ENCODE data around the gene CABLES2. TPM values are rescaled to one million over a fixed set of nuclear protein-coding genes. Genes with fewer than 3 reads are reported as not detected.

CABLES2 gene
- total and polyA plus RNA-seq, 9 donors, result 2.7 to 7.0 (median 4.7) TPM

GRCh38 chr20:62368976-62369814, 37.9 kb downstream of the CABLES2 start:
- no peak for DNase-seq
- Histone ChIP-seq H3K4me3 (peak overlapping the region; percentile 10), H3K36me3 (no peaks in the 10 kb centered on the region), H3K27me3 (peaks cover 5% of the 10 kb centered on the region), H3K9me3 (no peaks in the 10 kb centered on the region), H3K27ac (no peak overlapping the region), H3K4me1 (ENCODE audit: insufficient read depth) (peaks cover 13% of the 10 kb centered on the region)
- WGBS, 3 donors, result 12 to 16% (median 14%) methylated on average over 27 to 28 of the region's 28 CpGs
- intact Hi-C loops (cut with DNase I), result loop anchor here in 1 of 4 donors (10.0 kb wide), 1 partner anchor 64 kb away; the partner anchor contains the start of gene ADRM1
- TF ChIP-seq EP300 (IDR thresholded peaks at IDR 0.05) (no peak), POLR2A (IDR thresholded peaks at IDR 0.05) (no peak)
- TF ChIP-seq, protein P1, sequence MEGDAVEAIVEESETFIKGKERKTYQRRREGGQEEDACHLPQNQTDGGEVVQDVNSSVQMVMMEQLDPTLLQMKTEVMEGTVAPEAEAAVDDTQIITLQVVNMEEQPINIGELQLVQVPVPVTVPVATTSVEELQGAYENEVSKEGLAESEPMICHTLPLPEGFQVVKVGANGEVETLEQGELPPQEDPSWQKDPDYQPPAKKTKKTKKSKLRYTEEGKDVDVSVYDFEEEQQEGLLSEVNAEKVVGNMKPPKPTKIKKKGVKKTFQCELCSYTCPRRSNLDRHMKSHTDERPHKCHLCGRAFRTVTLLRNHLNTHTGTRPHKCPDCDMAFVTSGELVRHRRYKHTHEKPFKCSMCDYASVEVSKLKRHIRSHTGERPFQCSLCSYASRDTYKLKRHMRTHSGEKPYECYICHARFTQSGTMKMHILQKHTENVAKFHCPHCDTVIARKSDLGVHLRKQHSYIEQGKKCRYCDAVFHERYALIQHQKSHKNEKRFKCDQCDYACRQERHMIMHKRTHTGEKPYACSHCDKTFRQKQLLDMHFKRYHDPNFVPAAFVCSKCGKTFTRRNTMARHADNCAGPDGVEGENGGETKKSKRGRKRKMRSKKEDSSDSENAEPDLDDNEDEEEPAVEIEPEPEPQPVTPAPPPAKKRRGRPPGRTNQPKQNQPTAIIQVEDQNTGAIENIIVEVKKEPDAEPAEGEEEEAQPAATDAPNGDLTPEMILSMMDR (IDR thresholded peaks at IDR 0.05), result no peak

GRCh38 chr20:62368392-62368975, 38.6 kb downstream of the CABLES2 start:
- peaks cover 13% of the 10 kb centered on the region for H3K4me1 ChIP-seq (ENCODE audit: insufficient read depth)
- no peaks in the 10 kb centered on the region for H3K36me3 ChIP-seq
- 2 to 5% (median 3%) methylated on average over 15 of the region's 15 CpGs for WGBS, 3 donors
- no peak overlapping the region for H3K4me3 ChIP-seq
- TF ChIP-seq EP300 (IDR thresholded peaks at IDR 0.05), result no peak
- TF ChIP-seq, protein P1 (IDR thresholded peaks at IDR 0.05), result no peak
- no peak for TF ChIP-seq POLR2A (IDR thresholded peaks at IDR 0.05)
- no peak overlapping the region for H3K27ac ChIP-seq
- no peaks in the 10 kb centered on the region for H3K9me3 ChIP-seq
- peaks cover 5% of the 10 kb centered on the region for H3K27me3 ChIP-seq
- intact Hi-C loops (cut with DNase I), result loop anchor here in 1 of 4 donors (10.0 kb wide), 1 partner anchor 64 kb away; the partner anchor contains the start of gene ADRM1
- DNase-seq, result peak in 1 of 5 donors; percentile 52

- peak overlapping the region in 1 of 2 donors; percentile 15 for H3K27ac ChIP-seq
- H3K27me3 ChIP-seq, result peaks cover 5% of the 10 kb centered on the region
- peak overlapping the region; percentile 69 for H3K4me3 ChIP-seq
- intact Hi-C loops (cut with DNase I), result loop anchor here in 1 of 4 donors (10.0 kb wide), 1 partner anchor 63 kb away; the partner anchor contains the start of gene ADRM1
- peak in 1 of 5 donors; percentile 48 for DNase-seq
- H3K9me3 ChIP-seq, result no peaks in the 10 kb centered on the region
- H3K36me3 ChIP-seq, result no peaks in the 10 kb centered on the region
- 0 to 1% (median 1%) methylated on average over 35 to 37 of the region's 37 CpGs for WGBS, 3 donors
- peaks cover 13% of the 10 kb centered on the region for H3K4me1 ChIP-seq (ENCODE audit: insufficient read depth)
- no peak for TF ChIP-seq EP300 (IDR thresholded peaks at IDR 0.05)
- TF ChIP-seq, protein P1 (IDR thresholded peaks at IDR 0.05), result no peak
- no peak for TF ChIP-seq POLR2A (IDR thresholded peaks at IDR 0.05)
These were observed 39.3 kb downstream of the CABLES2 start for GRCh38 chr20:62367633-62368391.

GRCh38 chr20:62367136-62367632, 39.9 kb downstream of the CABLES2 start, which contains the start of gene LAMA5:
TSS of gene LAMA5 (minus strand) at chr20:62367312. CDS start at chr20:62367245, 67 bp downstream.
- Histone ChIP-seq H3K27me3 (peaks cover 5% of the 10 kb centered on the region), H3K27ac (peak within 1 kb of the TSS; percentile 27 to 39), H3K36me3 (no peaks in the 10 kb centered on the region), H3K4me1 (ENCODE audit: insufficient read depth) (peaks cover 13% of the 10 kb centered on the region), H3K9me3 (no peaks in the 10 kb centered on the region), H3K4me3 (peak within 1 kb of the TSS; percentile 69)
- TF ChIP-seq EP300 (IDR thresholded peaks at IDR 0.05) (no peak), POLR2A (IDR thresholded peaks at IDR 0.05) (no peak)
- TF ChIP-seq, protein P1 (IDR thresholded peaks at IDR 0.05), result no peak
- intact Hi-C loops (cut with DNase I), result loop anchor here in 1 of 4 donors (10.0 kb wide), 1 partner anchor 62 kb away; the partner anchor contains the start of gene ADRM1
- WGBS, 3 donors, result 1% methylated on average over 22 to 69 of the region's 70 CpGs
- peak in 1 of 5 donors; percentile 48 for DNase-seq
